GM12878 (cell line): ENCODE results near the gene NUP210L. TPM values are rescaled to one million over a fixed set of nuclear protein-coding genes. Genes with fewer than 3 reads are reported as not detected.

Source experiments
- ATAC-seq: fragments of 200-7000 bp; cut with Tn5 transposase; 3 replicates; pipeline ENCODE4 v1.9.1; 2020; ENCODE audit warnings: mild to moderate bottlenecking, moderate library complexity
- BruUV-seq: library from RNA; stranded (reverse); fragments of 400-500 nt; replicated peaks from 2 replicates; lab custom pipeline; 2021; lab: Mats Ljungman, UMichigan
- CTCF ChIA-PET: fragments of 300-600 bp; sonication (Branson Sonifier 250); formaldehyde crosslinking; extraction: SDS; loops from one replicate; lab custom pipeline; 2021; ENCODE audit warnings: inconsistent platforms; lab: Yijun Ruan, JAX
- POLR2A ChIA-PET: fragments of 350-600 bp; formaldehyde crosslinking; extraction: SDS; loops from one replicate; lab custom pipeline; 2021; ENCODE audit warnings: inconsistent platforms; lab: Charles Lee
- RAD21 ChIA-PET: fragments of 300-600 bp; sonication (Branson Sonifier 250); formaldehyde crosslinking; loops from one replicate; lab custom pipeline; 2023; ENCODE audit warnings: antibody characterized with exemption; ENCODE audit not compliant: unreplicated experiment; lab: Charles Lee
- SMC1A ChIA-PET: fragments of 300-600 bp; sonication (Branson Sonifier 250); formaldehyde crosslinking; loops from one replicate; lab custom pipeline; 2023; ENCODE audit not compliant: unreplicated experiment, uncharacterized antibody; lab: Charles Lee
- DNase-seq: peaks from one replicate; pipeline ENCODE4 v3.0.0-alpha.2; 2011; ENCODE audit warnings: low read depth, low spot score
- FAIRE-seq: peaks from 3 replicates; lab custom pipeline; 2011; peaks lifted over from hg19 to GRCh38; lab: Jason Lieb, UNC
- H2AFZ ChIP-seq: 2 replicates; pipeline ENCODE4 v1.6.0; 2011; ENCODE audit warnings: low read depth, low read length, control low read depth; ENCODE audit not compliant: control insufficient read depth
- H3K27ac ChIP-seq: 2 replicates; pipeline ENCODE4 v1.5.1; 2011; ENCODE audit warnings: control low read depth; ENCODE audit not compliant: control insufficient read depth, insufficient read depth
- H3K27me3 ChIP-seq, 2 experiments: replicated peaks in 1 of 2; 2 replicates each; pipeline versions ENCODE4 v1.6.0 to v1.6.1; 2011; ENCODE audit warnings: low read length in 1 of 2; ENCODE audit not compliant: control insufficient read depth in 2 of 2, insufficient read depth in 2 of 2
- H3K36me3 ChIP-seq, 2 experiments: 2 replicates each; pipeline ENCODE4 v1.5.1; 2011; ENCODE audit warnings: low read length in 1 of 2; ENCODE audit not compliant: control insufficient read depth in 2 of 2, insufficient read depth in 2 of 2
- H3K4me1 ChIP-seq: 2 replicates; pipeline ENCODE4 v1.6.1; 2011; ENCODE audit warnings: mild to moderate bottlenecking, low read length, moderate library complexity, mixed read lengths; ENCODE audit not compliant: control insufficient read depth, insufficient read depth
- H3K4me2 ChIP-seq: 2 replicates; pipeline ENCODE4 v1.6.0; 2011; ENCODE audit warnings: control low read depth; ENCODE audit not compliant: control insufficient read depth, insufficient read depth
- H3K4me3 ChIP-seq: fragments of 200-600 bp; sonication (generic); 2 replicates; pipeline ENCODE4 v1.5.1; 2016
- H3K79me2 ChIP-seq: 2 replicates; pipeline ENCODE4 v1.6.0; 2011; ENCODE audit warnings: low read length; ENCODE audit not compliant: control insufficient read depth, insufficient read depth
- H3K9ac ChIP-seq: 2 replicates; pipeline ENCODE4 v1.8.0; 2011; ENCODE audit warnings: low read length, control low read depth, mixed read lengths; ENCODE audit not compliant: control insufficient read depth, insufficient read depth
- H3K9me3 ChIP-seq: replicated peaks from 3 replicates; pipeline ENCODE4 v1.5.1; 2011; ENCODE audit warnings: mild to moderate bottlenecking, low read length; ENCODE audit not compliant: control insufficient read depth, insufficient read depth
- H4K20me1 ChIP-seq: 2 replicates; pipeline ENCODE4 v1.6.0; 2011; ENCODE audit not compliant: control insufficient read depth, insufficient read depth
- BMI1 ChIP-seq: fragments of 450-650 bp; IDR thresholded peaks from 2 replicates; pipeline ENCODE4 v1.6.1; 2016; ENCODE audit warnings: mild to moderate bottlenecking, moderate library complexity, borderline replicate concordance
- BRCA1 ChIP-seq: IDR thresholded peaks from 2 replicates; pipeline ENCODE4 v1.6.1; 2011; ENCODE audit warnings: low read depth, low read length, improper control_type of control experiment
- CBFB ChIP-seq: IDR thresholded peaks from 2 replicates; pipeline ENCODE4 v1.6.1; 2016; ENCODE audit warnings: antibody characterized with exemption, low read depth
- CREM ChIP-seq: IDR thresholded peaks from 2 replicates; pipeline ENCODE4 v1.6.1; 2014; ENCODE audit warnings: antibody characterized with exemption, low read depth
- ESRRA ChIP-seq: IDR thresholded peaks from 2 replicates; pipeline ENCODE4 v1.6.1; 2012; ENCODE audit warnings: mild to moderate bottlenecking, low read length, improper control_type of control experiment
- IKZF1 ChIP-seq: fragments of 450-650 bp; conservative IDR thresholded peaks from 2 replicates; pipeline ENCODE4 v1.6.1; 2017; ENCODE audit warnings: antibody characterized with exemption, mild to moderate bottlenecking
- IKZF2 ChIP-seq, 2 experiments: fragments of 450-650 bp; IDR thresholded peaks; 2 replicates each; pipeline ENCODE4 v1.6.1; 2017; ENCODE audit warnings: mild to moderate bottlenecking in 2 of 2, moderate library complexity in 2 of 2
- NRF1 ChIP-seq: conservative IDR thresholded peaks from 2 replicates; pipeline ENCODE4 v1.6.1; 2011; ENCODE audit warnings: mild to moderate bottlenecking, low read depth, low read length, improper control_type of control experiment
- PAX8 ChIP-seq: fragments of 450-650 bp; IDR thresholded peaks from 2 replicates; pipeline ENCODE4 v1.6.1; 2017; ENCODE audit warnings: mild to moderate bottlenecking, moderate library complexity
- RB1 ChIP-seq: fragments of 450-650 bp; formaldehyde crosslinking; IDR thresholded peaks from 2 replicates; pipeline ENCODE4 v1.6.1; 2017; ENCODE audit warnings: mild to moderate bottlenecking, borderline replicate concordance
- SMARCA5 ChIP-seq: fragments of 450-650 bp; IDR thresholded peaks from 2 replicates; pipeline ENCODE4 v1.6.1; 2017; ENCODE audit warnings: mild to moderate bottlenecking
- SRF ChIP-seq, 2 experiments: IDR thresholded peaks; 2 replicates each; pipeline ENCODE4 v1.6.1; 2011; ENCODE audit warnings: low read depth in 2 of 2, low read length in 2 of 2, mild to moderate bottlenecking in 1 of 2, moderate library complexity in 1 of 2
- STAT1 ChIP-seq: fragments of 450-650 bp; conservative IDR thresholded peaks from 2 replicates; pipeline ENCODE4 v1.6.1; 2014; ENCODE audit warnings: antibody characterized with exemption, mild to moderate bottlenecking
- SUPT20H ChIP-seq: IDR thresholded peaks from 2 replicates; pipeline ENCODE4 v1.6.1; 2011; ENCODE audit warnings: low read depth, mild to moderate bottlenecking, low read length, moderate library complexity, borderline replicate concordance; ENCODE audit not compliant: control insufficient read depth
- SUZ12 ChIP-seq: fragments of 200-600 bp; sonication (generic); IDR thresholded peaks from one replicate; pipeline ENCODE4 v1.6.1; 2018; ENCODE audit warnings: antibody characterized with exemption, mild to moderate bottlenecking; ENCODE audit not compliant: unreplicated experiment
- TAF1 ChIP-seq: IDR thresholded peaks from 2 replicates; pipeline ENCODE4 v1.6.1; 2011; ENCODE audit warnings: mild to moderate bottlenecking, low read depth, low read length, borderline replicate concordance
- YBX1 ChIP-seq: fragments of 450-650 bp; IDR thresholded peaks from 2 replicates; pipeline ENCODE4 v1.6.1; 2016; ENCODE audit warnings: antibody characterized with exemption
- ZBED1 ChIP-seq: IDR thresholded peaks from 2 replicates; pipeline ENCODE4 v1.6.1; 2016; ENCODE audit warnings: borderline replicate concordance
- WGBS: methylation state at CpG from one replicate; pipeline ENCODE4 v1.1.6; 2016; ENCODE audit warnings: low lambda C conversion rate; ENCODE audit not compliant: insufficient replicate concordance, insufficient coverage; ENCODE audit errors: missing lambda C conversion rate; 5-methylcytosine and 5-hydroxymethylcytosine counted together
- in situ Hi-C: fragments of 300-500 bp; cut with MboI; formaldehyde crosslinking; loops from 9 replicates; pipeline ENCODE4 v1.14.3; 2018; ENCODE audit warnings: mixed read lengths
- intact Hi-C: fragments of 100-400 bp; cut with micrococcal nuclease; formaldehyde crosslinking; loops from one replicate; pipeline ENCODE4 v1.14.2; 2022; ENCODE audit not compliant: unreplicated experiment
- polyA plus RNA-seq, 11 experiments: library from polyadenylated mRNA; depleted of rRNA in 4 of 11; unstranded in 6 of 11; stranded (reverse) in 5 of 11; fragments of >200 nt; fragmentation: Nextera tagmentation in 4 of 11; fragmentation: Illumina TruSeq in 1 of 11; extraction: Ambion mirVana in 4 of 11; extraction: Trizol in 1 of 11; gene quantifications; 1 replicate in 1 of 11; 2 replicates in 10 of 11; pipeline versions ENCODE4 v1.2.1 to v1.2.3, GENCODE V29; 2011 to 2016; ENCODE audit warnings: inconsistent platforms in 2 of 11, missing spikeins in 2 of 11, low read depth in 1 of 11
- total RNA-seq, 4 experiments: library from RNA; depleted of rRNA in 3 of 4; stranded (reverse); fragments of >200 nt in 3 of 4; fragmentation: Illumina TruSeq in 1 of 4; extraction: Trizol in 1 of 4; gene quantifications; 2 replicates each; pipeline versions ENCODE4 v1.2.1 to v1.2.3, GENCODE V29; 2013 to 2021

The NUP210L gene
- total and polyA plus RNA-seq, 10 of the 15 experiments (the other 5 are each of a cell fraction or from before 2014, with no cell fraction given): 0.04 to 0.08 (median 0.07) TPM; not detected in 7

DNA sequence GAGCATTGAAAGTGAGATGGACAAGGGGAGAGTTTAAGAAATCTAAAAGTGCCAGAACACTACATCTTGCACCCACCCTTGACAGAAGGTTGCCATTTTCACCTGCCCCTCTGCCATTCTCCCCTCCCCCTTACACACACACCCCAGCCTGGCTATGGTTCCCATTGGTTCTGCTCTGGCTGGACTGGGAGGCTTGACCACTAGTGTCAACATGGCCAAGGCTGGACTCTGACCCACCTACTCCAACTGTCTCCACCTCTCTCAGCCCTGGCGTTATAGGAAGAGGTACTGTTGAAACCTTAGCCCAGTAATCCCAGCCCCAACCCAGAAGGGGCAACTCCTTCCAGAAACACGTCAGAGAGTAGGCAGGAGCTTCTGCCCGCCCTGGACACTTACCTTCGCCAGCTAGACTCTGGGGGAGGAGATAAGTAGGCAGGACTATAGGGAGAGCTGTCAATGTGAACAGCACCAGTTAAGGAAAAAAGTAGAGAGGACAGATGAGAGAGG, 201.0 kb downstream of the NUP210L start:
- TF ChIP-seq SUZ12 (no peak), SMARCA5 (no peak), ESRRA (no peak), IKZF2 (IDR thresholded peaks at IDR 0.05) (no peak), SRF (IDR thresholded peaks at IDR 0.05; ENCODE audit: low read depth in 2 of 2, low read length in 2 of 2) (no peak), PAX8 (no peak), YBX1 (no peak), CBFB (no peak), BRCA1 (no peak), ZBED1 (no peak), BMI1 (no peak), NRF1 (no peak), TAF1 (no peak), IKZF1 (no peak), STAT1 (no peak), SUPT20H (no peak), RB1 (no peak), CREM (no peak)
- ATAC-seq: no peak
- in situ Hi-C loops (no loop called here), intact Hi-C loops (no loop called here)
- Histone ChIP-seq H4K20me1 (peaks cover 12% of the 10 kb centered on the region; the same call in 1 of the 2 replicates), H3K4me2 (peak overlapping the region; percentile 60; the same call in 1 of the 2 replicates), H2AFZ (no peak overlapping the region), H3K36me3 (peaks cover 23 to 27% of the 10 kb centered on the region in 2 experiments; a peak in 3 of 4 replicates), H3K79me2 (peaks cover 56% of the 10 kb centered on the region), H3K9ac (peak overlapping the region; percentile 28), H3K4me3 (0 out of 2 replicates have a peak overlapping the region, but pooled peaks have one; percentile 20), H3K9me3 (no peaks in the 10 kb centered on the region), H3K27ac (no peak overlapping the region), H3K27me3 (no peaks in the 10 kb centered on the region), H3K4me1 (peaks cover 12% of the 10 kb centered on the region)
- CTCF ChIA-PET: interaction anchor here (1.1 to 5.0 kb wide), 4 partner anchors 8 to 156 kb away, joined by 3 to 27 read pairs (median 10); partner anchors contain the start of genes CREB3L4, DENND4B and RAB13
- no TSS peak for BruUV-seq
- POLR2A ChIA-PET: interaction anchor here (1.1 to 5.5 kb wide), 4 partner anchors 8 to 13 kb away, joined by 3 to 38 read pairs (median 3); partner anchors contain the start of genes CREB3L4, DENND4B and SLC39A1
- RAD21 ChIA-PET: no interaction called here
- no peak for FAIRE-seq
- SMC1A ChIA-PET: interaction anchor here (1.7 to 6.9 kb wide), 3 partner anchors 13 to 35 kb away, joined by 3 to 31 read pairs (median 8); partner anchors contain the start of genes CREB3L4 and JTB
- 91% methylated on average over 4 of the region's 4 CpGs for WGBS
- DNase-seq: no peak
